Measurements from ENCODE around the gene CCDC196.
A peak's percentile ranks its signal among the peaks of the same experiment; 100 is the strongest.
"Not testable (repeated sequence)": the region's sequence is repeated elsewhere in the genome, so short reads cannot be mapped to it uniquely, and the experiment has no call there.

The CCDC196 gene

GRCh38 chr14:66496188-66496807, 10.1 kb downstream of the CCDC196 start:
- no peak for DNase-seq

- DNase-seq = no peak
These were observed 10.7 kb downstream of the CCDC196 start for GRCh38 chr14:66496911-66497310.

GRCh38 chr14:66498311-66498710, 12.1 kb downstream of the CCDC196 start:
- no peak for DNase-seq

GRCh38 chr14:66501592-66501991, 15.4 kb downstream of the CCDC196 start:
- DNase-seq = no peak

- DNase-seq = not testable (repeated sequence)
These were observed 16.7 kb downstream of the CCDC196 start for GRCh38 chr14:66502836-66503235.

GRCh38 chr14:66503532-66503931, 17.4 kb downstream of the CCDC196 start:
- DNase-seq = no peak

- DNase-seq = no peak
These were observed 21.1 kb downstream of the CCDC196 start for GRCh38 chr14:66507181-66507721.

GRCh38 chr14:66507722-66508546, 21.8 kb downstream of the CCDC196 start, which contains the start of gene GPHN:
Gene GPHN, plus strand, starts transcription at chr14:66508147.
- DNase-seq = peak; percentile 80

GRCh38 chr14:66508547-66508845, 22.3 kb downstream of the CCDC196 start:
- DNase-seq = no peak

GRCh38 chr14:66508846-66509621, 22.9 kb downstream of the CCDC196 start:
- DNase-seq = peak; percentile 58

GRCh38 chr14:66509874-66510273, 23.7 kb downstream of the CCDC196 start:
- DNase-seq = no peak

- no peak for DNase-seq
These were observed 25.7 kb downstream of the CCDC196 start for GRCh38 chr14:66511849-66512248.

GRCh38 chr14:66514213-66514612, 28.0 kb downstream of the CCDC196 start:
- no peak for DNase-seq

GRCh38 chr14:66530526-66530925, 44.4 kb downstream of the CCDC196 start:
- no peak for DNase-seq

- no peak for DNase-seq
These were observed 52.9 kb downstream of the CCDC196 start for GRCh38 chr14:66539034-66539433.

GRCh38 chr14:66540038-66540437, 53.9 kb downstream of the CCDC196 start:
- no peak for DNase-seq

GRCh38 chr14:66541627-66542026, 55.5 kb downstream of the CCDC196 start:
- DNase-seq = no peak

GRCh38 chr14:66543996-66544395, 57.8 kb downstream of the CCDC196 start:
- DNase-seq = no peak

GRCh38 chr14:66545191-66545590, 59.0 kb downstream of the CCDC196 start:
- not testable (repeated sequence) for DNase-seq

- DNase-seq = not testable (repeated sequence)
These were observed 59.6 kb downstream of the CCDC196 start for GRCh38 chr14:66545751-66546150.
